Measurements from ENCODE around the gene NUP153.

Gene NUP153

DNA sequence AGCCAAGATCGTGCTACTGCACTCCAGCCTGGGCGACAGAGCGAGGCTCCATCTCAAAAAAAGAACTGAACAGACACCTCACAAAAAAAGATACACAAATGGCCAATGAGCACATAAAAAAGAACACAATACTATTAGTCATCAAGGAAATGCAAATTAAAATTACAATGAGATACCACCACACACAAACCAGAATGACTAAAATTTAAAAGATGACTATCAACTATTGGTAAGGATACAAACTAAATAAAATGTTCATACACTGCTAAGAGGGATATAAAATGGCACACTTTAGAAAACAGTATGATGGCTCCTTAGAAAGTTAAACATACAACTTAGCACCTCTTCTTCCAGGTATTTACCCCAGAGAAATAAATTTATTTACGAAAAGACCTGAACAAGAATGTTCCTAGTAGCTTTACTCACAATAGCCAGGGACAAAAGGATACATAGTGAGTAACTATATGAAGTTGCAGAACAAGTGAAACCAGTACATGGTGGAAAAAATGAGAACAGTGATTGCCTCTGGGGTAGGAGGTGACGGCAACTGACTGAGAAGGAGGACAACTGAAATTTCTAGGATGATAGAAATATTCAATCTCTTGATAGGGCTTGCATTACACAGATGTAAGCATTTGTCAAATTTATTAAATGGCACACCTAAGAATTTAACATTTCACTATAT is 53.4 kb downstream of the NUP153 start:
- DNase-seq (ENCODE audit: low spot score in 2 of 2) (no peak), ATAC-seq (peak; percentile 93)
- peaks cover 100% of the 10 kb centered on the region for H3K36me3 Mint-ChIP-seq
- H3K9me3 Mint-ChIP-seq: no peaks in the 10 kb centered on the region
- H3K4me3 Mint-ChIP-seq: no peak overlapping the region
- peaks cover 40% of the 10 kb centered on the region for H3K4me1 Mint-ChIP-seq
- peak overlapping the region; percentile 55 for H3K27ac Mint-ChIP-seq

GRCh38 chr6:17650656-17651309 is 55.9 kb downstream of the NUP153 start:
- no peaks in the 10 kb centered on the region for H3K9me3 Mint-ChIP-seq
- no peak overlapping the region for H3K4me3 Mint-ChIP-seq
- H3K36me3 Mint-ChIP-seq: peaks cover 100% of the 10 kb centered on the region
- ATAC-seq (no peak), DNase-seq (ENCODE audit: low spot score in 2 of 2) (no peak)
- H3K4me1 Mint-ChIP-seq: peaks cover 31% of the 10 kb centered on the region
- no peak overlapping the region for H3K27ac Mint-ChIP-seq

DNA sequence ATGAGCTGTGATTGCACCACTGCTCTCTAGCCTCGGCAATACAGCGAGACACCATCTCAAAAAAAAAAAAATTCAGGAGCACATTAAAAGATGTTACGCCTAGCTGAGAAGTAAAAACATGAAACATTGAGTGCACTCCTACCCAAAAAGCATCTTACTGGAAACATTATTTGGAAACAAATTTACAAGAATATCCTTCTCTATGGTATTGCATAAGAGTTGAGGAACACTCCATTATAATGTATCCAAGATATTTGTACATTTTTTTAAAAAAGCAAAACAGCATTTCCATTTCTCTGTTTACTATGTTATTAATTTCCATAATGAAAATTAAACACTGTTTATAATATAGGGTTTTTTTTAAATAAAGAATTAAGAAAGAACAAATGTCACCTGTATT is 58.0 kb downstream of the NUP153 start:
- Mint-ChIP-seq H3K4me1 (peaks cover 23% of the 10 kb centered on the region), H3K36me3 (peaks cover 100% of the 10 kb centered on the region), H3K4me3 (no peak overlapping the region), H3K27ac (no peak overlapping the region), H3K9me3 (no peaks in the 10 kb centered on the region)
- no peak for DNase-seq (ENCODE audit: low spot score in 2 of 2)
- ATAC-seq: no peak

DNA sequence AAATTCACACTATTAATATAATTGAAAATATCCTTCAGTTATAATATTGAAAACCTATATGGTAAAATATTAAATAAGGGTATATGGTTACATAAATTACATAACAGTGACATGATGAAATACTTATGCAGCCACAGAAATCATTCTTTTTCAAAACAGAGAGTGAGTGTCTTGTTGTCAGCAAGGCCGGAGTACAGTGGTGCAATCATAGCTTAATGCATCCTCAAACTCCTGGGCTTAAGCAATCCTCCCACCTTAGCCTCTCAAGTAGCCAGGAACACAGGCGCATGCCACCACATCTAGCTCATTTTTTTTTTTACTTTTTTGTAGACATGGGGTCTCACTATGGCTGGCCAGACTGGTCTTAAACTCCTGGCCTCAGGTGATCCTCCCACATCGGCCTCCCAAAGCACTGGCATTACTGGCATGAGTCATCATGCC is 66.2 kb downstream of the NUP153 start:
- H3K27ac Mint-ChIP-seq: peak overlapping the region; percentile 58
- H3K4me1 Mint-ChIP-seq: peaks cover 17% of the 10 kb centered on the region
- no peak for DNase-seq (ENCODE audit: low spot score in 2 of 2)
- H3K9me3 Mint-ChIP-seq: no peaks in the 10 kb centered on the region
- peaks cover 100% of the 10 kb centered on the region for H3K36me3 Mint-ChIP-seq
- H3K4me3 Mint-ChIP-seq: no peak overlapping the region
- no peak for ATAC-seq

DNA sequence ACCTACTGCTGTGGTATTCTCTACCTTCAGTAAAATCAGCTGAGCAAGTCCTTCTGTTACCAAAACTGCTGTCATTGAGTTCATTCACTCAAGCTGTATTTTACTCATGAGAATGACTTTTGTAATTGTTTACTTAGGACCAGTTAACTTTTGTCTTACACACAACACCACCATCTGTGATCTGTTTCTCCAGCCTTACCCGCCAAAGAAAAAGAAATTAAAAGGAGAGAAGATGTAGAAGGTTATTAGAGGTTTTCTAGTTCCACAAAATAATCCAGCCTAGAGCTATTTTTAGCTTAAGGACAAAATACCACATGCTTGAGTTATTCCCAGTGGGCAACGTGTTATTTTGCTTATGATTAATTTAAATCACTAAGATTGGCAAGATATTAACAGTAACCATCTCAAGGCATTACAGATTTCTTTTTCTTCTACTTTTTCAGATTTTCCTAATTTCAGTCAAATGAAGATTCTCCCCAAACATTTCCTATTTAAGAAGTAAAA is 68.5 kb downstream of the NUP153 start:
- ATAC-seq: peak; percentile 49
- Mint-ChIP-seq H3K9me3 (no peaks in the 10 kb centered on the region), H3K4me1 (peaks cover 25% of the 10 kb centered on the region), H3K36me3 (peaks cover 100% of the 10 kb centered on the region), H3K27ac (peak overlapping the region; percentile 54), H3K4me3 (no peak overlapping the region)
- no peak for DNase-seq (ENCODE audit: low spot score in 2 of 2)

- peak overlapping the region; percentile 69 for H3K27ac Mint-ChIP-seq
- H3K4me3 Mint-ChIP-seq: no peak overlapping the region
- H3K9me3 Mint-ChIP-seq: no peaks in the 10 kb centered on the region
- DNase-seq (ENCODE audit: low spot score in 2 of 2): no peak
- peaks cover 100% of the 10 kb centered on the region for H3K36me3 Mint-ChIP-seq
- no peak for ATAC-seq
- peaks cover 34% of the 10 kb centered on the region for H3K4me1 Mint-ChIP-seq
These were observed 71.2 kb downstream of the NUP153 start for GRCh38 chr6:17635568-17635967.

DNA sequence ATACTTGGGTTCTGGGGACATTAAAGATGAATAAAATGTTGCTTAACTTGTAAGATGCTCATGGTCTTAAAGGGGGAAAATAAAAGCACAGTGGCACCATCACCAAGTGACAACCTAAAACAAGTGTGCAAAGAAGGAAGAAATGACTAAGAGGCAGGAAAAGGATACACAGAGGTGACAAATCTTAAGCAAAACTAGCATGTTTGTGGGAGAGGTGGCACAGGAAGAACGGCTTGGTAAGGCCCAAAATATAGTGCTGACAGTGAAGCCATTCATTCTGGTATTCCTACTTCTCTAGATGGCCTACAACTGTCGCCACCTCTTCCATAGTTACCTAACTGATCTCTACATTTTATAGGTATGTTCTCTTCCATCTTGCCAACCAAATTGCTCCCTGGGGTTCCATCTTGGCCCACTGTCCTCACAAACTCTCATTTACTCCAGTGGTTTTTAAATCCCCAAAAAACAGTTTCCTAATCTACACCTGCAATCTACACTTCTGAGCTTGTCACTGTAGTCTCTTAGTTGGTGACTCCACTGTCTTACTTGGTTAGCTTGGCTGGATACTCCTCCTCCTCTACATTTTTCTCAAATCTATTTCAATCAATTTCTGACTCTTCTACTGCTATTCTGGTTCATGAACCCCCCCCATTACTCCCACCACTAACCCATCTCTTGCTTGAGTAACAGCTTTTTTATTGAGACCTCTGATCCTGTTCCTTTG is 73.1 kb downstream of the NUP153 start:
- DNase-seq (ENCODE audit: low spot score in 2 of 2): peak; percentile 8 to 64
- peaks cover 44% of the 10 kb centered on the region for H3K4me1 Mint-ChIP-seq
- H3K36me3 Mint-ChIP-seq: peaks cover 100% of the 10 kb centered on the region

GRCh38 chr6:17632934-17633333 is 73.8 kb downstream of the NUP153 start:
- H3K4me1 Mint-ChIP-seq: peaks cover 40% of the 10 kb centered on the region
- ATAC-seq (no peak), DNase-seq (ENCODE audit: low spot score in 2 of 2) (no peak)
- no peaks in the 10 kb centered on the region for H3K9me3 Mint-ChIP-seq
- H3K27ac Mint-ChIP-seq: peak overlapping the region; percentile 46
- peaks cover 100% of the 10 kb centered on the region for H3K36me3 Mint-ChIP-seq
- H3K4me3 Mint-ChIP-seq: peak overlapping the region; percentile 34

More for the DNA sequence above, 73.1 kb downstream of the NUP153 start:
- peak; percentile 96 for ATAC-seq
- Mint-ChIP-seq H3K9me3 (no peaks in the 10 kb centered on the region), H3K27ac (peak overlapping the region; percentile 46), H3K4me3 (peak overlapping the region; percentile 34)

GRCh38 chr6:17630511-17631073 is 76.1 kb downstream of the NUP153 start:
- Mint-ChIP-seq H3K4me3 (no peak overlapping the region), H3K9me3 (no peaks in the 10 kb centered on the region), H3K4me1 (peaks cover 35% of the 10 kb centered on the region), H3K27ac (peak overlapping the region; percentile 85), H3K36me3 (peaks cover 100% of the 10 kb centered on the region)
- no peak for DNase-seq (ENCODE audit: low spot score in 2 of 2)
- no peak for ATAC-seq

DNA sequence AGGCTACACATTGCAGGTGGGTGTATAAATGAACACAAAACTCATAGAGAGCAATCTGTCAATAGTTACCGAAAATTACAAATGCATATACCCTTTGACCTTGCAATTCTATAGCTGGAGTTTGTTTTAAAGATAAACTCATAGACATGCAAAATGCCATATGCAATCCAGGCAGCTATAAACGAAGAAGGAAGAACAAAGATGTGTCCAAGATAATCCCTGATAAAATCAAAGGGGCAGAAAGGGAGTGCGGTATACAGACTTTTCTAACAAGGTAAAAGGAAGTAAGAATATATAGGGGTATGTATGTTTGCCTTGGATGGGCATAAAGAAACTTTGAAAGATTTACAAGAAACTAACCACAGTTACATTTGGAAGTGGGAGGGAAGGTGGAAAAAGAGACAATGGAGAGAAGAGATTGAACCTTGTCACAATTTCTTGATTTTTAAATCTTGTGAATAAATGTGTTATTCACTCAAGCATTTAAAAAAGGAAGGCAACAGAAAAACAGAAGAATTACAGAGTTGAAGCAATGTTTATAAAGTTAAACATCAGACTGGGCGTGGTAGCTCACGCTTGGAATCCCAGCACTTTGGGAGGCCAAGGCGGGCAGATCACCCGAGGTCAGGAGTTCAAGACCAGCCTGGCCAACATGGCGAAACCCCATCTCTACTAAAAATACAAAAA is 76.8 kb downstream of the NUP153 start:
- DNase-seq (ENCODE audit: low spot score in 2 of 2) (no peak), ATAC-seq (no peak)
- H3K4me1 Mint-ChIP-seq: peaks cover 32% of the 10 kb centered on the region
- H3K36me3 Mint-ChIP-seq: peaks cover 100% of the 10 kb centered on the region
- no peak overlapping the region for H3K4me3 Mint-ChIP-seq
- no peaks in the 10 kb centered on the region for H3K9me3 Mint-ChIP-seq
- peak overlapping the region; percentile 85 for H3K27ac Mint-ChIP-seq

GRCh38 chr6:17628873-17629272 is 77.9 kb downstream of the NUP153 start:
- H3K9me3 Mint-ChIP-seq: no peaks in the 10 kb centered on the region

DNA sequence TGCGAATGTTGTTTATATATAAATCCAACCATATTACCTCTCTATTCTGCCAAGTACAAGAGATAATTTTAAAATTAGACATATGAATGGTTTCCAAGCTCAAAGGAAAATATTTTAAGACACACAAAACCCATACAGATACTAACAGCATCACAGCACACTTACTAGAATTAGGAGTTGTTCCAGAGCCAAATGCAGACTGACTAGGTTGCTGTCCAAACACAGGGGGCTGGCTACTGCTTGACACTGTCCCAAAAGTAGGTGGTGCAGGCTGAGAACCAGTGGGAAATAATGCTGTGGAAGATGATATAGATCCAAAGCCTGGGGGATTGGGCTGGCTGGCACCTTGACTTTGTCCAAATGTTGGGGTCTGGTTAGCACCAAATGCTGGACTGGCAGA is 82.3 kb downstream of the NUP153 start:
- Mint-ChIP-seq H3K4me1 (peaks cover 9% of the 10 kb centered on the region), H3K36me3 (peaks cover 100% of the 10 kb centered on the region), H3K27ac (peak overlapping the region; percentile 56), H3K9me3 (no peaks in the 10 kb centered on the region), H3K4me3 (no peak overlapping the region)
- no peak for DNase-seq (ENCODE audit: low spot score in 2 of 2)
- ATAC-seq: no peak

More at GRCh38 chr6:17628873-17629272, 77.9 kb downstream of the NUP153 start:
- ATAC-seq (no peak), DNase-seq (ENCODE audit: low spot score in 2 of 2) (no peak)
- Mint-ChIP-seq H3K36me3 (peaks cover 100% of the 10 kb centered on the region), H3K4me1 (peaks cover 25% of the 10 kb centered on the region), H3K4me3 (no peak overlapping the region), H3K27ac (peak overlapping the region; percentile 56)

DNA sequence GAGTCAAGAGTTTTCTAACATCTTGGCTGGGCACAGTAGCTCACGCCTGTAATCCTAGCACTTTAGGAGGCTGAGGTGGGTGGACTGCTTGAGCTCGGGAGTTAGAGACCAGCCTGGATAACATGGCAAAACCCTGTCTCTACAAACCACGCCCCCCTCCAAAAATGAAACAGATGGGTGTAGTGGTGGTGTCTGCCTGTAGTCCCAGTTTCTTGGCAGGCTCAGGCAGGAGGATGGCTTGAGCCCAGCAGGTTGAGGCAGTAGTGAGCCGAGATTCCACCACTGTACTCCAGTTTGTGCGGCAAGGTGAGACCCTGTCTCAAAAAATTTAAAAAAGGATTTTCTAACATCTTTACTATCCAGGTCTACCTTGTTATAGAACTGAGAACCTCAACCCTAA is 84.6 kb downstream of the NUP153 start:
- H3K27ac Mint-ChIP-seq: no peak overlapping the region
- peaks cover 100% of the 10 kb centered on the region for H3K36me3 Mint-ChIP-seq
- DNase-seq (ENCODE audit: low spot score in 2 of 2): no peak
- H3K4me3 Mint-ChIP-seq: no peak overlapping the region
- H3K9me3 Mint-ChIP-seq: no peaks in the 10 kb centered on the region
- no peak for ATAC-seq
- peaks cover 19% of the 10 kb centered on the region for H3K4me1 Mint-ChIP-seq

GRCh38 chr6:17621003-17621402 is 85.7 kb downstream of the NUP153 start:
- Mint-ChIP-seq H3K36me3 (peaks cover 100% of the 10 kb centered on the region), H3K9me3 (no peaks in the 10 kb centered on the region), H3K4me1 (peaks cover 22% of the 10 kb centered on the region), H3K27ac (peak overlapping the region; percentile 7), H3K4me3 (no peak overlapping the region)
- DNase-seq (ENCODE audit: low spot score in 2 of 2): no peak
- no peak for ATAC-seq

GRCh38 chr6:17615794-17616193 is 90.9 kb downstream of the NUP153 start:
- Mint-ChIP-seq H3K9me3 (no peaks in the 10 kb centered on the region), H3K4me1 (peaks cover 17% of the 10 kb centered on the region), H3K27ac (no peak overlapping the region), H3K4me3 (no peak overlapping the region), H3K36me3 (peaks cover 91% of the 10 kb centered on the region)
- ATAC-seq: no peak
- DNase-seq (ENCODE audit: low spot score in 2 of 2): no peak

Measured in stimulated activated effector memory CD8-positive, alpha-beta T cell treated with anti-CD3 and anti-CD28 coated beads, Interleukin-12 subunit alpha, Interleukin-12 subunit beta, amount 100 ng/mL, for 72 hours (primary cell).